Germinal center (tissue), 1 donor: ENCODE data around the gene LRRIQ1.

Experiments used
- DNase-seq: peaks from one replicate; pipeline ENCODE4 v3.0.0; 2012; ENCODE audit warnings: mixed read lengths, low spot score

Gene LRRIQ1

DNA sequence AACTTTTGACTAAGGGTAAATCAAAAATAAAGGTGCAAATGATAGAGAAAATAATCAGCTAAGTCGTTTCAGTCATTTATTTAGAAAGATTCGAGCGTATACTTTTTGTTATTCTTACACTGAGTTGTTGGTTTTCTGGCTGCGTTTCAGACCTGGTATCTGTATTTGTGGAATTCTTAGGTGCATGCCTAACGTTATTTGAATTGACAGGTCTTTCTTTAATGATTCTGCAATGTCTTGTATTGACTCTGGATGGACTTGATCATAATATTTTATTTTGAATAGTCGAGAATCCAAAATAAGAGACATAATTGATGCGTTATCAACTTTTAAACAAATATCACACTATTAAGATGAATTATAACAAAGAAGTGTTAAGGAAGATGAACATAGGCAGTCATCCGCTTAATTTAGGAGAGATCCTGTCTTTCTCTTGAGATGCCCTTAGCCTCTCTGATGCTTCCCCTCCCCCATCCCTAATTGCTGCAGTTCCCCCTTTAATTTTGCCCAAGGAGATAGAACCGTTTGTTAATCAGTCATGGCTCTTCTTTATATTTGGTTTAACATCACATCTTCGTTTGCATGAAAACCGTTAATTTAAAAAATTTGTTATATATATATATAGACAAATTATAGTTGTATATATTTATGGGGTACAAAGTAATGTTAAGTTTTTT, 245.6 kb downstream of the LRRIQ1 start:
- DNase-seq: no peak

DNA sequence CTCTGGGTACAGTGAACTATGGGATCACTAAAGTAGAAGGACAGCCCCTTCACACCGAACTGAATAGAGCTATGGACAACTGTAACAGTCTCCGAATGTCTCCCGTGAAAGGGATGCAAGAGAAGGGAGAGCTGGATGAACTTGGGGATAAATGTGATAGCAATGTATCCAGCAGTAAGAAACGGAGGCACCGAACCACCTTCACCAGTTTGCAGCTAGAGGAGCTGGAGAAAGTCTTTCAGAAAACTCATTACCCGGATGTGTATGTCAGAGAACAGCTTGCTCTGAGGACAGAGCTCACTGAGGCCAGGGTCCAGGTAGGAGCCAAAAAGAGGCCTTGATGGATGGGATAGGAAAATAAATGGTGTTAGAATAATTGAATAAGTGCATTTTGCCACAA, 247.4 kb downstream of the LRRIQ1 start:
- no peak for DNase-seq
